ENCODE results near the gene ADARB2.

DNA sequence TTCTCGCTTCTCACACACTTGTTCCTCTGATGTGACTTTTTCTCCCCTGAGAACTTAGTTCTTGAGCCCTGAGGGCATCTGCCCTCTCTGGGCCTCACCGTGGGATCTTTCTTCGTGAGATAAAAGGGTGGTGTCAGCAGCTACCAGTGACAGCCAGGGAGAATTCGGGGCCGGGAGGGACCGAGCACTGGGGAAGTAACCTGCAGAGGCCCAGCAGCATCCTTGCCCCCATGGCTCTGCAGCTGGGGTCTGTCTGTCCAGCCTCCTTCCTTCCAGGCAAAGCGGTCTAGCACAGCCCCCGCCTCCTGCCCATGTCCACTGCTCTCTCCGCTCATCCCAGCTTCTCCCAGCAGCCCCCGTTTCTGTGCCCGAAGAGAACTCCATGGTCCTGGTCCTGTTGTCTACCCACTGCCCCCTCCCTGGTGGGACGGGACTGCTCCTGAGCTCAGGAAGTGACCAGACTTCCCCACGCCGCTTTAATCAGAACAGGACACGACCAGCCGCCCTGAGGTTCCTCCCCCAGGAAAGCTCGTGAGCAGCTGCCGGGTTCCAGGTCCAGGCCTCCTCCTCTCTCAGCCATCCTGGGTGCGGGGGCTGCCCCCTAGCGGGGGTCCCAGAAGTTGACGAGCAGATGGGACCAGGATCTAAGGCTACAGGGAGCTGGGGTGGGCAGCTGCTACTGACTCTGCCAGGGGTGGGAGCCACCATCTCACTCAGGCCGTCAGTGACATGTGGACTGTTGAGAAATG is 493.7 kb downstream of the ADARB2 start:
- TF ChIP-seq POLR2AphosphoS5 (IDR thresholded peaks at IDR 0.05), result no peak
- TF ChIP-seq POLR2A (IDR thresholded peaks at IDR 0.05; ENCODE audit: low read depth), result no peak
- TF ChIP-seq CTCF (IDR thresholded peaks at IDR 0.05), result no peak
- TF ChIP-seq EP300 (IDR thresholded peaks at IDR 0.05), result no peak

All from esophagus muscularis mucosa (tissue), 4 donors.